Activated CD8-positive, alpha-beta memory T cell treated with anti-CD3 and anti-CD28 coated beads, Interleukin-2, amount 50 U/mL, for 48 hours (primary cell): ENCODE data around the gene ELFN1.
"Not testable (repeated sequence)": the region's sequence is repeated elsewhere in the genome, so short reads cannot be mapped to it uniquely, and the experiment has no call there.

Source experiments
- DNase-seq: peaks from one replicate; pipeline ENCODE4 v3.0.0-alpha.2; 2020

The ELFN1 gene

DNA sequence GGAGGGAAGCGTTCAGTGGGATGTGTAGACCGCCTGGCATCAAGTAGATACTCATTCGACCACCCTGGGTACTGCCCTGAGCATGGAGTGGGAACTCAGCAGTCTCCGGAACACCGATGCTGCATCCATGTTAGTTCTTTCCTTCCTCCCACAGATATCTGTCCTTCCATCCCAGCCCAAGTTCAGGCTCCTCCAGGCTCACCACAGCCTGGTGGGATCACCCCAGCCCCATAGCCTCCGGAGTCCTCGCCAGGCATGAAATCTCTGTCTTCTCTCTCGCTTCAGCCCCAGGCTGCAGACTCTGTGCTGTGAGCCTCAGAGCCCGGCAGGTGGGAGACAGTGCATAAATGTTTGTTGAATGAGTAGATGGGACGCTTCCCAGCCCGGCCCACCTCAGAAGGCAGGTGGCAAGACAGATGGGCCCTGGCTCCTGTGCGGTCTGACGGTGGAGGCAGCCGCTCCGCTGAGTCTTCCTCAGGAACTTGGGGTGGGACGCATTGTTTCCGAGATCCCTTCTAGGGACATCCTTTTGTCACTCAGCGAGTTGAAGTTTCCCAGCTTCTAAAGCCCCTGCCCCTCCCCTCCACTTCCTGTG lies 42.9 kb downstream of the ELFN1 start:
- no peak for DNase-seq

DNA sequence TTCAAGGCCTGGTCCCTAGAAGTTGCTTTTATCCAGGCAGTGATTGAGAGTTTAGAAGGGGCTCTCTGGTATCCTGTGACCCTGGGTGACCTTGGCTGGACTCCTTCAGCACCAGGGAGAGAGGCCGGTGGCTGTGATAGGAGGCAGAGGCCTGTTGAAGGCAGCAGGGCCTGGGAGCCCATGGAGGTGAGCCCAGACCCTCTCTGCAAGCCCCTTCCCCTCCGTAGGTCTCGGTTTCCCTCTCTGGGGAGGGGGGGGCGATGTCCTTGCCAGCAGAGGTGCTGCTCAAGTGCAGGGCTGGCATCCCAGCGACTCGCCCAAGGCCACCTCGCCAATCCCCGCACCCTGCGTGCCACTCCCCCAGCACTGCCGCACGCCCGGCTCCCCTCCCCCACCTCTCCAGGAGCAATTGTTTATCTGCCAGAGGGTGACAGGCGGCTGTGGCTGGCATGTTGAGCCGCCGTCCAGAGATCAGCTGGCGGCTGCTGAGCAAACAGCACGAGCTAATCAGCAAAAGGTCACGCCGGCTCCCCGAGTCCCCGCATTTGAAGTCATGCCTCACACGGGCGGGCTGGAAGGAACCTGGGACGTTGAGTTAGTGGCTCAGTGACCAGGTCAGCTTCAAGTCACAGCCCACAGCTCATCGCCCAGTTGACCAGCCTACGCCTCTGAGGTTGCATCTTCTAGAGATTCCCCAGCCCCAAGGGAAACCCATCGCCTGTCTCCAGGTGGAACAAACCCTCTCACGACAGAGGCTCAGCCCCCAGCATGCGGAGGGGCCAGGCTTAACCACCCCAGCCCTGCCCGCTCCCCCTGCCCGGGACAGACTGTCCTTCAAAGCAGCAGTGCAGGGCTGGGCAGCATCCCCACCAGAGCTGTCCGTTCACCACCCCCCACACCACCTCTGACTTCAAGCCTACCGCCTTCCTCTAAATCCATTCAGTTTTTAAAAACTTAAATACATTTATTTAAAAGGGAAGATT lies 43.7 kb downstream of the ELFN1 start:
- DNase-seq, result no peak

DNA sequence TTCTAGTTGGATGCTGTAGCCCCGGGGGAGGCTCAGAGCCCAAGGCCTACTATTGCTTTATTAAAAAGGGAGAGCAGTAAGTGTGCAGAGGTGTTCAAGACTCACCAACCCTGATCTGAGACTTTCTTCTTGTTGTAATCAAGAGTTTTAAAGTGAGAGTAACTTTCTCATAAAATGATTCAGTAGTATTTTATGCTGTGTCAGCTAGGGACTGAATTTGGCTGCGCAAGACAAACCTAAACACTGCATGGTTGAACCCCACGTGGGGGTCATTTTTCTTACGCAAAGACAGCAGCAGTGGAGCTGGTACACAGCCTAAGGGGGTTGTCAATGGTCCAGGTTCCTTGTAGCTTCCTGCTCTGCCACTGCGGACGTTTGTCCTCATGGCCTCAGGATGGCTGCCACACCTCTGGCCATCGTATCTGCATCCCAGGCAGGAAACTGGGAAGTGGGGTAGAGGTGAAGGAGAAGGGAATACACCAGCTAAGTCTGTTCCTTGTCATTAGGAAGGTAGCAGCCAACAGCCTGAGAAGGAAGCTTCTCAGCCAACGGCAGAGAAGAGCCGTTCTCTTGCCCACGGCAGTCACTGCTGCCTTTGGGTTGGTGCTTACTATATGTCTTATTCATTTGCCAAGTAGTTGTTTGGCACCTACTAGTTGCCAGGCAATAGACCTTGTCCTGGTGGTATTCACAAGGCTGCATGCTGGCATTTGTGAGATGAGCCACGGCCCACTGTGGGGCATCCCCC lies 44.7 kb downstream of the ELFN1 start:
- DNase-seq, result no peak

DNA sequence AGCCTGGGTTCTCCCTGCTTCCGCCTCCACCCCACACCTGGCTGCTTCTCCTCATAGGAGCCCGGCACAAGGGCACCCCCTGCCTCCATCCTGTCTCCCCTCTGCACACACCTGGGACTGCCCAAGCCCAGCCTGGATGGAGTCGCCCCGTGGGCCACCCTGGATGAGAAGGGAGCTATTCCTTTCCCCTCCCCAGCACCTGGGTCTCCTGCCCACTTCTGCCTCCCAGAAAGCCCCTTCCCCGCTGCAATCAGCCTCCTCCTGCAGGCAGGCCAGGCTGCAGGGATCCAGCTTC lies 45.2 kb downstream of the ELFN1 start:
- DNase-seq, result no peak

DNA sequence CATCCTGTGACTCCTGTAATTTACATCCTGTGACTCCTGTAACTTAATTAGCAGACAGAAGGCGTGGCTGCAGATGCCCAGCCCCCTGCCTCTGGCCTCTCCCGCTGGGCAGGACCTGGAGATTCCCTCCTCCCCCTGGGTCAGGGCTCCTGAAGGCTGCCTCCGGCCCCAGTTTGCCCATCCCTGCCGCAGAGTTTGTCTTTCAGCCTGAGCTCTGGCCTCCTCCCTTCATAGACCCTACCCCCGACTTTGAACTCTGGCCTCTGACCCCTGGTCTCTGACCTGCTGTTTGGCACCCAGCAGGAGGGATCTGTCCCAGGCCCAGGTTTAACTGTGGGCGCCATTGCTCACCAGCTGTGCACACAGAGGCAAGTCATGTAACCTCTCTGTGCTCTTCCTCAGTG lies 45.6 kb downstream of the ELFN1 start:
- no peak for DNase-seq

DNA sequence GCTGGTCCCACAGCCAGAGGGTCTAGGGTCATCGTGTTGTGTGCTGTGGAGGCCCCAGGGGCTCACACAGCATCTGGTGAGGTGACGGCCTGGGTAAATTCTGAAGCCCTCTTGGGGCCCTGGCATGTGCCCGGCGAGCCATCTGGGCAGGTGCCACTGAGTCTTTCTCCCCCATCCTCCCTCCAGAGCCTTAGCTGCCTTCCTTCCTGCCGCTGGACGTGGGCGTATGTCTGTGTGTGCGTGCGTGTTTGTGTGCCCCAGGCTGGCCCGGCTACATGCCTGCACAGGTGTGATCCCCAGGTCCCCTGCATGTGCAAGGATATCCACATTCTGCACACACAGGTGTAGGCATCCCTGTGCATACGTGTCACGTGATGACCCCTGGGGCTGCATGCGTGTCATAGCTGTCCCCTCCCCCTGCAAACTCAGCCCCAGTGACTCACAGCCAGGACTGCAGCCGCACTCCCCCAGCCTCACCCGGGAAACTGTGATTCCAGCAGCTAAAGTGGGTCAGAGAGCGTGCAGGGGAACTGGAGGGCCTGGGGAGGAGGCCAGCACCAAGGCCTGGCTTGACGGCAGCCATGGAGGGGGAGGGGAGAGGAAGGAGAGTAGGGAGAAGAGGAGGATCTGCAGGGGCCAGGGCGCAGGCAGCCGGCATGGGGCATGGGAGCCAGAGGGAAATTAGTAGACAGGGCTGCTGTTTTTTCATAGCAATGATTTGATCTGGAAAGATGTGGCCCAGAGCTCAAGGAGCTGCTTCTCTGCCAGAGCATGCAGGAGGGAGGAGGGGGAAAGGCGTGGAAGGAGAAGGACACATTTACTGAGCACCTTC lies 46.4 kb downstream of the ELFN1 start:
- no peak for DNase-seq

DNA sequence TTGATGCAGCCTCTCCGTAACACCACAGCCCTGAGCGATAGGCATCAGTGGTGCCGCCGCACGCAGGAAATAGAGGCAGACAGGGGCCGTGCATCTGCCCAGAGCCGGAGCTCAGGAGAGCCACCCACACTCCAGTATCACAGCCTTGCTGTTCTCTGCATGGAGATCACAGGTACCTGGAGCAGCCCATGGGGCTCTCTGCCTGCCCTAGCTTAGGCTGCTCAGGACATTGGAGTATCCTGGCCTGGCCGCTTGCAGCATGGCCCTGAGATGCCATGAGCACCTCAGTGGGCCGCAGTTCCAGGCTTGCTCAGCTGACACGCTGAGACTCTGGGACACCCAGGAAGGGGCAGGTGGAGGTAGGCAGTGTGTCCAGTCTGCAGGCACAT lies 47.0 kb downstream of the ELFN1 start:
- DNase-seq, result no peak

DNA sequence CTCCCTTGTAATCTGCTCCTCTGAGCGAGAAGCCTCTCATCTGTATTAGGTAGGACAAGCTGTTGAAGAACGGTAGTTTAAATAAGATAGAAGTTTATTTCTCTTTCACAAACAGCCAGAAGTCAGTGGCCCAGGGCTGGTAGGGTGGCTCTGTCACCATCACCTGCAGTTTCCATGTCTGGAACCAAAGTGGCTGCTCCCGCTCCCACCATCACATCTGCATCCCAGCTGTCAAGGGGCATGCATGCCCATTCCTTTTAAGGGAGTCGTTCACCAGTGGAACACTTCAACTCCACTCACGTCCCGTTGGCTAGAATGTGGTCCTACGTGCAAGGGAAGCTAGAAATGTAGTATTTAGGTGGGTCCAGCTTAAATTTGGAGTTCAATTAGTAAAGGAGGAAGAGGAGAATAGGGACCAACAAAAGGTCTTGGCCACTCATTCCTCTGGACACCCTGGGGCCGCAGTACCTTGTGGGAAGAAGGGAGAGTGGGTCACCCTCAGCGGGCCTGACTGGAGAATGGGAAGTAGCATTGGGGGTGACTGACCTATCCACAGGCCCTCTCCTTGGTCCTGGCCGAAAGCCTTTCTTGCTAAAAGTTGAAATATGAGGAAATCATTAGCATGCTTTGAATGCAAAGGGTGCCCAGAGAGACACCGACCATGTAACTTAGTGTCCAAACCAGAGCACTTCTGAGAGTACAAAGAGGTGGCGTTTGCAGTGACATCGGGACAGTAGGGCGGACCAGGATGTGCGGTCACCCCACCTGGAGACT lies 48.0 kb downstream of the ELFN1 start:
- DNase-seq, result no peak

DNA sequence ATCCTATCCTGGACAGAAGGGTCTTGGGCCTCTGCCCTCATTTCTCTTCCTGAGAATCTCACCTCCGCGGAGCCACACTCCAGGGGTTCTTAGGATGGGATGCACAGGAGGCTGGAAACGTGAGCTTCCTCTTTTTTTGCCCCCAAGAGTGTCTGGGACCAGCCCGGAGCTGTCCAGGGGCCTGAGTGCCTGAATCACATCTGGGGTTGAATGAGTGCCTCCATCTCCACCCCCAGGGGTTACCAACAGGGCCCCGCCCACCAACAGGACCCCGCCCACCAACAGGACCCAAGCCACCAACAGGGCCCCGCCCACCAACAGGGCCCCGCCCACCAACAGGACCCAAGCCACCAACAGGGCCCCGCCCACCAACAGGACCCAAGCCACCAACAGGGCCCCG lies 48.8 kb downstream of the ELFN1 start:
- DNase-seq, result not testable (repeated sequence)

DNA sequence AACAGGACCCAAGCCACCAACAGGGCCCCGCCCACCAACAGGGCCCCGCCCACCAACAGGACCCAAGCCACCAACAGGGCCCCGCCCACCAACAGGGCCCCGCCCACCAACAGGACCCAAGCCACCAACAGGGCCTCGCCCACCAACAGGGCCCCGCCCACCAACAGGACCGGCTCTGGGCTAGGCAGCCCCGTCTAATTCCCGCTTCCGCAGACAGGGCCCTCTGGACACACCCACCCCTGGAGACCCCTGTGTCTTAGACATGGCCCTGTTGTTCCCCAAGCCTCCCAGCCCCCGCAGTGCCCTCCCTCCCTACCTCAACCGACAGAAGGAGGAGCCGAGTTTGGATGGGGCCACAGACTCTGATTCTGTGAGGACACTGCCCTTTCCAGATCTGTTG lies 49.2 kb downstream of the ELFN1 start:
- DNase-seq, result not testable (repeated sequence)

DNA sequence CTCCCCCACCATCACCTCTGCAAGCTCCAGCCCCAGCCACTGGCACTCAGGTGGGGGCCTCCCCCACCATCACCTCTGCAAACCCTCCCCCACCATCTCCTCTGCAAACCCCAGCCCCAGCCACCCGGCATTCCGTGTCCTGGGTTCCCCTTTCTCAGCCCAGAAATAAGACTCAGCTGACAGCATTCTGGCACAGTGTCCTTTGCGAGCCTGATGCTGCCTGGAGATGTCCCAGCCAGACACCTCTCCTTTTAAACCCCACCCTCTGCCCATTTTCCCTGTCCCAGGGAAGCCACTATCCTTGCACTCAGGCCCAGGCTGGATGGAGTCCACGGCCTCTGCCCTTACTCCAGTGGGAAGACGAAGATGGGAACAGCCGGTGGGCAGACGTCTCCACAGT lies 49.8 kb downstream of the ELFN1 start:
- no peak for DNase-seq

DNA sequence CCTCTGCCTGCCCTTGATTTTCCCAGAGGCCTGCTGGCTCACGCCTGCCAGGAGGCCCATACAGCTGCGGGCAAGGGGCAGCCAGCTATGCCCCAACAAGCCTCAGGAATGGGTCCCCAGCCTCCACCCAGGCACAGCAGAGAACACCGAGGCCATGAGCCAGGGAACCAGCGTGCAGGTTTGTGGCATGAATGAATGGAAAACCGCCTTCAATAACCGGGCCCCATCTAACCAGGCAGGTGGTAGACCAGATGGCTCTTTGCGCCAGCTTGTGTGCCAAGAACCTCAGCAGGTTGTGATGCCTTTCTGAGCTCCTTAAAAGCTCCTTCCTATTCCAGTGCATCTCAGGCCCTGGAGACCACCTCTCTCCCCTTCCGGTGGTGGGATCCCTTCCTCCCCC lies 50.2 kb downstream of the ELFN1 start:
- no peak for DNase-seq

DNA sequence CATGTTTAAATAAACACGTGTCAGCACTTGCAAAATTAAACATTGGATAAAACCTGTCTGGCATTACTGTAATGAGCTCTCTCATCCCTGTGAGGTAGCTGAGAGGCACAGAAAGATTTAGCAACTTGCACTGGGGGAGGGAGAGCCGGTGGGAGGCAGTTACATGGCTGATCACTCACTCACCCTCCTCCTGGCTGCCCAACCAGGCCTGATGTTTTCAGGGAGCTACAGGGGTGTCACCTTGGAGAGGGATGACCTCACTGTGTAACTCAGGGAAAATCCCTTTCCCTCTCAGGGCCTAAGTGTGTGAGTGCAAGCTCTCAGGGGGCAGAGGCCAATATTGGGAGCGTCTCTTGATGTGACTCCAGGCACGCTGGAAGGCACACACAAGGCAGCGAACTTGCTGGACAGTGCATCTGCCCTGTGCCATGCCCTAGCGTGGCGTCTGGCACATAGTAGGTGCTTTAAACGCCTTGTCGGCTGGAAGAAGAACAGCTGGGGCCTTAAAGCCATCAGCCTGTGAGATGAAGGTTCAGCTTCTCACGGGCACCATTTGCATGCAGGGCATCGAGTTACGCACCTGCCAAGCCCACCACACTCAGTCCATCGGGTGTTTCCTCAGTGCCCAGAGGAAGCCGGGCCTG lies 51.1 kb downstream of the ELFN1 start:
- no peak for DNase-seq

DNA sequence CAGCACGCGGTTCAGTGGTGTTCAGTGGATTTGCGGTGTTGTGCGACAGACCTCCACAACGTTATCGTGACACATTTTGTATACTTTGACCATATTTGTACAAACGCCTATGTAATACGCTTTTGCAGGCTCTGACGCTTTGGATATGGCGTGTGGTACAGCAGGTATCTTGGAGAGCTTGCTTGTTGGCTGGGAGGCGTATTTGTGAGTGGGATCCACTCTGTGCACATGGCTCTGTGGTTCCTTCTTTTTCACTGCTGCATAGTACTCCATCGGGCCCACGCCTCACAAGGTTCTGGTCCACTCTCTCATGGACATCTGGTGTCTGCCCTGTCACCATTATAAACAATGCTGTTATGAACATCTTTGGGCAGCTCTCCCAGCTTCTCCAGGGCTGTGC lies 53.2 kb downstream of the ELFN1 start:
- no peak for DNase-seq

DNA sequence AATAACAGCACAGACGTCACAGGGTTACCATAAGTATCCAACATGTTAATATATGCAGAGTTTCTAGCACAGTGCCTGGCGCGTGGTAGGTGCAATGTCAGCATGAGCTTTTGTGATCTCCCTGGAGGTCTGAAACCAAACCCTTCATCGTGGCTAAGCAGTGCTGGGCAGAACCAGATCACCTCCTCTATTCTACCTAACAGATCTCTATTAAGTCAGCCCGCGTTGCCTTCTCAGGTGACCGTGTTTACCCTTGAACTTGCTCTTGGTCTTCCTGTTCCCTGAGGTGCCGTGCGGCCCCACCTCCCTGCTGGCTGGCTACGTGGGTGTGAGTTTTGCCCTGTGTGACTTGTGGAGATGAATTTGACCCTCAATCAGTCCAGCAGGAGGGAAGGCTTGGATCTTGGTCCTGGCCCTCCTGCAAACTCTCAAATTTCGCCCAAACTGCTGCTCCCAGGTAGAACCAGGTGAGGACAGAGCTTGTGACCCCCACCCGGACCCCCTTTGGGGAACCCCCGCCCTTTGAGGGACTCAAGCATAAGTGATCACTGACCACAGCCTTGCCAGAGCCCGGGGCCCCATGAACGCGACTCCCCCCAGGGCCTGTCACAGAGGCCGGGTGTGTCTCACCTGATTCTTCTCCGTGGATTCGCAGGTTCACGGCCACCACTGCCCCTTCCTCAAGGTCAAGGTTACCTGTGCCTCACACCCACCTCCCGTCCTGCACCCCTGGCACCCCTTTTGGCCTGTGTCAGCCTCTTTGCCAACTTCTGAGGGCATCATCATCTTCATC lies 54.2 kb downstream of the ELFN1 start:
- DNase-seq, result no peak

DNA sequence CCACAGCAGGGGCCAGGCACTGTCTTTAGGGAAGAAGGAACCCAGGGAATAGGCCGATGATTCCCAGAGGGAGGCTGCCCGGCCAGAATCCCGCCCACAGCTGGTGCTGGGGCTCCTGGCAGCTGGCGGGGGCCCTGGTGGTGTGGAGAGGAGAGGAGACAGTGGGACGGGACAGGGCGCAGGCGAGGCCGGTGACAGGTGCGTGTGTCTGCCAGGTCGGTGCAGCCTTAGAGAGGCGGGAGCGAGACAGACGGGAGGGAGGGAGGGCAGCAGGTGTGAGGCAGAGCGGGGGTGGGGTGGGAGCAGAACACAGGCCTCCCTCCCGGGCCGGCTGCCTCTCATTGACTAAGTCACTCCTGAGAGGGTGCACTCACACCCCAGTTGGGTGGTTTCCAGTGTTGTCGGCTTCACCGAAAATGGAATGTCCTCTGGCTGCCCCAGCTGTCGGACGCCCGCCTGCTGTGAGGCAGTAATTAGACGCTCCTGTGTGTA lies 55.2 kb downstream of the ELFN1 start:
- no peak for DNase-seq

DNA sequence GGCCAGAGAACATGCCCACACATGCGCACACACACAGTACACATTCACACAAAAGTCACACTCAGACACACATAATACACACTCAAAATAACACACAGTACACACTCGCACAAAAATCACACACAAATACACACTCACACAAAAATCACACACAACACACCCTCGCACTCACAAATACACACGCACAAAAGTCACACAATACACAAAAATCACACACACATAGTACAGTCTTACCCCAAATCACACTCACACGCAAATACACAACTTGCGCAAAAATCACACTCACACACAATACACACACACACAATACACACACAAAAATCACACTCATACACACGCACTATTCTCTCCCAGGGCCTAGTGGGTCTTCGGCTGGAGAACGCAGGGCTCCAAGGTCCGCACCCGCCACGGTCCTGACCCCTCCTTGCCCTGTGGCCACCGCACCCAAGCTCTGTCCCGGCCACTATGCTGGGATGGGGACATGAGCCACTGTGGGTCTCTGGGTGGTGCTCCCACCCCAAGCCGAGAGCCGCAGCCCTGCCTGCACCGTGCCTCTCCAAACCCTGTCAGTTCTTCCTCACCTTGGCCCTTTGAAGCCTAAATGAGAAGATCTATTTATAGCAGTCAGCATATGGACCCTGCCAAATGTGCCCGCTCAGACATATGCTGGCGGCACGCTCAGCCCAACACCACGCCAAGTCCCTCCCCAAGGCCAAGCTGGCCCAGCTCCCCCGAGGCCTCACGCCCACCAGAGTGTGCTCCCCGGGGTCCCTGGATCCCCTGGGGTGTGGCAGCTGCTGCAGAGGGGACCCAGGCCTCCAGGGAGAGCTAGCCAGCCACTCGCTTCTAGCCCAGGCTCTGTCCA lies 55.9 kb downstream of the ELFN1 start:
- DNase-seq, result no peak

DNA sequence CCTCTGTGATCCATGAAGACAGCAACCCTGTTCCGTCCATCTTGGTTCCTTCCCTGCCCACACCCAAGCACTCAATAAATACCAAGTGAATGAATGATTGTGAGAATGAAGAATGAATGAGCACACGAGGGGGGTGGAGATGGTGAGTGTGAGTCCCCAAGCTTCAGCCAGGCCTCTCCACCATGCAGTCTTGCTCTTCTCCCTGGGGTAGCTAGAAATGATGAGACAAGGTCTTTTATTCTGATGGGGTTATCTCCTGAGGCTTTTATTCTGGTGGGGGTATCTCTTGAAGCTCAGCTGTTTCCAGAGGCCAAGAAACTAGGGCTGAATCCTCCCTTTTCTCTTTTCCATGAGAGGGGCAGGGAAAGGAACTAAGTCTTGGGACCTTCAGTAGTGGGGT lies 57.0 kb downstream of the ELFN1 start:
- no peak for DNase-seq

DNA sequence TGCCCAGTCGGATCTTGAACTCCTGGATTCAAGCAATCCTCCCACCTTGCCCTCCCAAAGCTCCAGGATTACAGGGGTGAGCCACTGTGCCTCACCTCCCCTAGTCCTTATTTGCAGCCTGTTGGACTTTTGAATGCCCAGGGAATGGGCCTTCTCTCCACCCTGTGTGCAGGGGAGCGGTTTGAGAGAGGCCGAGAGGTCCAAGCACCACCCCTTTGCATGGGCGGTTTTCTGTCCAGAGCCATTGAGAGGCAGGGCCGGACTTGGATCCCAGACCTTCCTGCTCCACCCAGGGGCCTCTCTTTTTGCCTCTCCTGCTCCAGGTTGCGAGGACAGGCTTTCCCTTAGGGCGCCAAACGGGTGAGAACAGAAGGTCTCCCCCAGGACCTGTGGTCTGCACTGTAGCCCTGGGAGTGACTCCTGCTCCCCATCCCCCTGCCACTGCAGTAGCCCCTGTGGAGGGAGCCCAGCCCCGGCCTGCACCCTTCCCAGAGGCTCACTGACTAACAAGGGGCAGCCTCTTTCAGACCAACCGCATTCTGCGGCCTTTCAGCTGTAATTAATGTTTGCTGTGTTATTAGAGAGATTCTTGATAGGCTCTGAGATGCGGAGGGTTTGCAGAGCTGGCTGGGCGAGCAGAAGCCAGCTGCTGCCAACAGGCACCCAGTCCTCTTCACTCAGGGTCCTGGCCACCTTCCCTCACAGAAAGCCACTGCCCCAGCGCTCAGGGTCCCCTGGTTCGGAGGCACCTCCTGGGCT lies 57.9 kb downstream of the ELFN1 start:
- DNase-seq, result no peak
